GOT3 (cell line): ENCODE results near the gene TCHP.

Experiments used
- DNase-seq: peaks from one replicate; lab custom pipeline; 2025; ENCODE audit warnings: mixed read lengths; lab: John Stamatoyannopoulos, UW

Gene TCHP

GRCh38 chr12:109961612-109962011 lies 61.5 kb downstream of the TCHP start:
- DNase-seq: no peak

GRCh38 chr12:109962398-109962797 lies 62.3 kb downstream of the TCHP start:
- DNase-seq: no peak

- no peak for DNase-seq
Measured at GRCh38 chr12:109963330-109963729, 63.3 kb downstream of the TCHP start.

- DNase-seq: no peak
Measured at GRCh38 chr12:109963743-109964429, 63.8 kb downstream of the TCHP start.

- DNase-seq: no peak
Measured at GRCh38 chr12:109966546-109966945, 66.5 kb downstream of the TCHP start.

GRCh38 chr12:109967383-109968031 lies 67.4 kb downstream of the TCHP start:
- no peak for DNase-seq
